GM10266 (cell line): ENCODE measurements around the gene RAB3C.

Source experiments
- DNase-seq: peaks from one replicate; pipeline ENCODE4 v3.0.0; 2012; ENCODE audit errors: extremely low spot score
- CTCF ChIP-seq: IDR thresholded peaks from 2 replicates; pipeline ENCODE4 v1.5.1; 2012; ENCODE audit warnings: mild to moderate bottlenecking, low read depth; ENCODE audit not compliant: control insufficient read depth, insufficient read depth; ENCODE audit errors: missing control alignments

RAB3C gene

GRCh38 chr5:58771796-58772195 lies 188.9 kb downstream of the RAB3C start:
- no peak for DNase-seq
- no peak for TF ChIP-seq CTCF

- DNase-seq, result no peak
- TF ChIP-seq CTCF, result no peak
These were observed 191.0 kb downstream of the RAB3C start for GRCh38 chr5:58773744-58774441.

- no peak for DNase-seq
- no peak for TF ChIP-seq CTCF
These were observed 192.1 kb downstream of the RAB3C start for GRCh38 chr5:58774937-58775336.

- no peak for DNase-seq
- TF ChIP-seq CTCF, result no peak
These were observed 192.9 kb downstream of the RAB3C start for GRCh38 chr5:58775701-58776262.

GRCh38 chr5:58776559-58776958 lies 193.7 kb downstream of the RAB3C start:
- TF ChIP-seq CTCF, result no peak
- no peak for DNase-seq

GRCh38 chr5:58778888-58779287 lies 196.0 kb downstream of the RAB3C start:
- DNase-seq, result no peak
- no peak for TF ChIP-seq CTCF

- DNase-seq, result no peak
- no peak for TF ChIP-seq CTCF
These were observed 203.2 kb downstream of the RAB3C start for GRCh38 chr5:58786035-58786434.
